Sigmoid colon (tissue), 7 donors: ENCODE results near the gene CNKSR2. TPM values are rescaled to one million over a fixed set of nuclear protein-coding genes. Genes with fewer than 3 reads are reported as not detected.

Experiments
- DNase-seq: peaks from one replicate; pipeline ENCODE4 v3.0.0-alpha.2; 2019
- H3K27ac ChIP-seq, 4 donors: fragments of 200-600 bp; sonication (generic); one replicate each; pipeline ENCODE4 v1.5.1; 2016 to 2019; ENCODE audit warnings: mild to moderate bottlenecking in 1 of 4
- H3K27me3 ChIP-seq, 3 donors: fragments of 200-600 bp; sonication (generic); one replicate each; pipeline ENCODE4 v1.5.1; 2019; ENCODE audit warnings: mild to moderate bottlenecking in 1 of 3
- H3K36me3 ChIP-seq, 4 donors: fragments of 200-600 bp; sonication (generic); one replicate each; pipeline ENCODE4 v1.5.1; 2016 to 2019
- H3K4me1 ChIP-seq, 4 donors: fragments of 200-600 bp; sonication (generic); one replicate each; pipeline ENCODE4 v1.5.1; 2017 to 2019
- H3K4me3 ChIP-seq, 4 donors: fragments of 200-600 bp; sonication (generic); one replicate each; pipeline ENCODE4 v1.5.1; 2017 to 2019; ENCODE audit warnings: mild to moderate bottlenecking in 2 of 4, moderate library complexity in 1 of 4
- H3K9me3 ChIP-seq, 4 donors: fragments of 200-600 bp in 3 of 4; sonication (generic) in 3 of 4; one replicate each; pipeline versions ENCODE4 v1.5.1 to v1.6.1; 2013 to 2019
- EP300 ChIP-seq, 4 donors: sonication (generic); formaldehyde crosslinking; IDR thresholded peaks; one replicate each; pipeline ENCODE4 v1.6.1; 2017; ENCODE audit warnings: antibody characterized with exemption in 4 of 4
- POLR2A ChIP-seq, 2 donors: fragments of 450-650 bp; IDR thresholded peaks; one replicate each; pipeline ENCODE4 v1.6.1; 2016; ENCODE audit warnings: antibody characterized with exemption in 2 of 2, mild to moderate bottlenecking in 2 of 2, moderate library complexity in 2 of 2
- POLR2AphosphoS5 ChIP-seq, 4 donors: sonication (generic); formaldehyde crosslinking; IDR thresholded peaks; one replicate each; pipeline ENCODE4 v1.6.1; 2017; ENCODE audit warnings: antibody characterized with exemption in 4 of 4
- WGBS, 2 donors: extraction: QIAGEN DNeasy Blood & Tissue Kit; methylation state at CpG; one replicate each; pipeline ENCODE4 v1.1.7; 2013; 5-methylcytosine and 5-hydroxymethylcytosine counted together
- intact Hi-C: fragments of 100-400 bp; cut with DNase I; formaldehyde crosslinking; loops from one replicate; pipeline ENCODE4 v1.15.1; 2023
- polyA plus RNA-seq, 3 donors: library from polyadenylated mRNA; stranded (reverse); fragments of 200-250 nt; gene quantifications; one replicate each; pipeline ENCODE4 v1.2.3, GENCODE V29; 2013
- total RNA-seq, 4 donors: library from RNA; depleted of rRNA; stranded (reverse); fragments of >200 nt; gene quantifications; one replicate each; pipeline ENCODE4 v1.1.0, GENCODE V29; 2016
- TF ChIP-seq, protein P1 (sequence below), 4 experiments: fragments of 450-650 bp in 3 of 4; fragments of 200-600 bp in 1 of 4; IDR thresholded peaks; one replicate each; pipeline ENCODE4 v1.5.1; 2016 to 2019; ENCODE audit warnings: antibody characterized with exemption in 4 of 4, mild to moderate bottlenecking in 3 of 4, moderate library complexity in 2 of 4
- donor health status: healthy with polysubstance abuse.
- donor health status: Bipolar disorder and iron deficiency.
- donor health status: healthy.

The CNKSR2 gene
- total and polyA plus RNA-seq, 7 donors, result 0.60 to 6.1 (median 3.3) TPM; not detected in 1

DNA sequence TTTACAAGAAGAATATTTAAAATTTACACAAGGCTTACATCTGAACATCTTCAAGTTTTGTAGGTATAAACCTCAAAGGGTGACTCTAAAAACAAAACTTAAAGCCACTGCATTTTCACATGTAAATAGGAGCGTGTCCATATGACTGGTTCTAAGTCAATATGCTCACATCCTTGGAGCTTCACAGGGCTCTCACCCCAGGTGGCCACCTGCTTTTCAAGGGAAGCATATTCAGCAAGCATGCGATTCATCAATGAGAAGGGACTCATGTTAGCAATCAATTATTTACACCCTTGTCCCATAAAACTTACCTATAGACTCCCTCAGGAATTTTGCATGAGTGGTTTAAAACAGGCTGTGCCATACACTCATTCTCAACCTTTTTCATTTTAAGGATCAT, 301.7 kb downstream of the CNKSR2 start:
- no peaks in the 10 kb centered on the region for H3K9me3 ChIP-seq
- no peak overlapping the region for H3K27ac ChIP-seq
- no peak for DNase-seq
- H3K4me1 ChIP-seq, result no peaks in the 10 kb centered on the region
- H3K27me3 ChIP-seq, result no peaks in the 10 kb centered on the region
- no peak overlapping the region for H3K4me3 ChIP-seq
- no peaks in the 10 kb centered on the region for H3K36me3 ChIP-seq
- intact Hi-C loops, result no loop called here
- WGBS, 2 donors, result 54 to 92% methylated on average over 2 of the region's 2 CpGs
- no peak for TF ChIP-seq POLR2A (IDR thresholded peaks at IDR 0.05)
- no peak for TF ChIP-seq EP300 (IDR thresholded peaks at IDR 0.05)
- TF ChIP-seq, protein P1, sequence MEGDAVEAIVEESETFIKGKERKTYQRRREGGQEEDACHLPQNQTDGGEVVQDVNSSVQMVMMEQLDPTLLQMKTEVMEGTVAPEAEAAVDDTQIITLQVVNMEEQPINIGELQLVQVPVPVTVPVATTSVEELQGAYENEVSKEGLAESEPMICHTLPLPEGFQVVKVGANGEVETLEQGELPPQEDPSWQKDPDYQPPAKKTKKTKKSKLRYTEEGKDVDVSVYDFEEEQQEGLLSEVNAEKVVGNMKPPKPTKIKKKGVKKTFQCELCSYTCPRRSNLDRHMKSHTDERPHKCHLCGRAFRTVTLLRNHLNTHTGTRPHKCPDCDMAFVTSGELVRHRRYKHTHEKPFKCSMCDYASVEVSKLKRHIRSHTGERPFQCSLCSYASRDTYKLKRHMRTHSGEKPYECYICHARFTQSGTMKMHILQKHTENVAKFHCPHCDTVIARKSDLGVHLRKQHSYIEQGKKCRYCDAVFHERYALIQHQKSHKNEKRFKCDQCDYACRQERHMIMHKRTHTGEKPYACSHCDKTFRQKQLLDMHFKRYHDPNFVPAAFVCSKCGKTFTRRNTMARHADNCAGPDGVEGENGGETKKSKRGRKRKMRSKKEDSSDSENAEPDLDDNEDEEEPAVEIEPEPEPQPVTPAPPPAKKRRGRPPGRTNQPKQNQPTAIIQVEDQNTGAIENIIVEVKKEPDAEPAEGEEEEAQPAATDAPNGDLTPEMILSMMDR (IDR thresholded peaks at IDR 0.05), result no peak
- no peak for TF ChIP-seq POLR2AphosphoS5 (IDR thresholded peaks at IDR 0.05)

DNA sequence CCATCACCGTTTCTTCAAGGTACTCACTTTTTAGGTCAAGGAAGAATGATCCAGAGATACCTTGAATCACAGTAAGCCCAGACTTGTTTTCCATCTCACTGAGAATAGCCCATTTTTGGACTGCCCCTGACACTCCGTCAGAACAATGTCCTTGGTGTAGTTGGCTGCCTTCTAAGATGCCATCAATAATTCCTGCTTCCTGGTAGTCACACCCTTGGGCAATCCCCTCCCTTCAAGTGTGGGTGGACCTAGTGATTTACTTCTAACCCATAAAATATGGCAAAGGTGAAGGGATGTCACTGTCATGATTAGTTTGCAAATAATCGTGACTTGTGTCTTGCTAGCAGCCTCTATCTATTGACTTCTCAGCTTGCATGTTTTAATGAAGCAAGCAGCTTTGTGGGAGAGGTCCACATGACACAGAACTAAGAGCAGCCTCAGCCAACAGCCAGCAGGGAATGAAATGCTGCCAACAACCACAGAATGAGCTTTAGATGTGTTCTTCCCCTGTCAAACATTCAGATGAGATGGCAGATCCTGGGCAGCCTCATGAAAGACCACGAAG, 303.9 kb downstream of the CNKSR2 start:
- Histone ChIP-seq H3K4me3 (no peak overlapping the region), H3K9me3 (no peaks in the 10 kb centered on the region), H3K27ac (no peak overlapping the region), H3K36me3 (no peaks in the 10 kb centered on the region), H3K4me1 (no peaks in the 10 kb centered on the region), H3K27me3 (no peaks in the 10 kb centered on the region)
- intact Hi-C loops, result no loop called here
- DNase-seq, result no peak
- 51 to 73% methylated on average over 4 of the region's 4 CpGs for WGBS, 2 donors
- no peak for TF ChIP-seq POLR2A (IDR thresholded peaks at IDR 0.05)
- TF ChIP-seq EP300 (IDR thresholded peaks at IDR 0.05), result no peak
- TF ChIP-seq, protein P1 (IDR thresholded peaks at IDR 0.05), result no peak
- TF ChIP-seq POLR2AphosphoS5 (IDR thresholded peaks at IDR 0.05), result no peak

DNA sequence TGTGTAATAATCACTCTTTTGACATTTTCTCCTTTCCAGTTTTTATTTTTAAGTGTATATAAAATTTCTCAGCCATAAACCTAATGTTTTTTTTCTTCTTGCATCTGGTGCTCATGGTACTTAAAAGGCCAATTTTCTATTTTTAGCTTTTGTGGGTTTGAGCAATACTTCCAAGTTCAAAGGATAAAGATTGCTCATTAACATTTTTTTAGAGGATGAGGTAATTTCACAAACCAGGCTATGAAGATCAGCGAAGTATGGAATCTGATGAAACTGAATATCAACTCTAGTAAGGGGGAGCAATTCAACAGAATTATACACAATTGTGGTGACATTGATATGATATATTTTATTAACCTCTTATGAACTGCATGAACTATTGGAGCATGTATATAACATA, 309.7 kb downstream of the CNKSR2 start:
- intact Hi-C loops, result no loop called here
- WGBS, 2 donors, result 69 to 88% methylated on average over 1 of the region's 1 CpG
- H3K36me3 ChIP-seq, result no peaks in the 10 kb centered on the region
- no peak overlapping the region for H3K27ac ChIP-seq
- TF ChIP-seq POLR2A (IDR thresholded peaks at IDR 0.05) (no peak), POLR2AphosphoS5 (IDR thresholded peaks at IDR 0.05) (no peak), EP300 (IDR thresholded peaks at IDR 0.05) (no peak)
- TF ChIP-seq, protein P1 (IDR thresholded peaks at IDR 0.05), result no peak
- H3K9me3 ChIP-seq, result no peaks in the 10 kb centered on the region
- H3K4me1 ChIP-seq, result no peaks in the 10 kb centered on the region
- no peak overlapping the region for H3K4me3 ChIP-seq
- H3K27me3 ChIP-seq, result no peaks in the 10 kb centered on the region
- DNase-seq, result no peak

DNA sequence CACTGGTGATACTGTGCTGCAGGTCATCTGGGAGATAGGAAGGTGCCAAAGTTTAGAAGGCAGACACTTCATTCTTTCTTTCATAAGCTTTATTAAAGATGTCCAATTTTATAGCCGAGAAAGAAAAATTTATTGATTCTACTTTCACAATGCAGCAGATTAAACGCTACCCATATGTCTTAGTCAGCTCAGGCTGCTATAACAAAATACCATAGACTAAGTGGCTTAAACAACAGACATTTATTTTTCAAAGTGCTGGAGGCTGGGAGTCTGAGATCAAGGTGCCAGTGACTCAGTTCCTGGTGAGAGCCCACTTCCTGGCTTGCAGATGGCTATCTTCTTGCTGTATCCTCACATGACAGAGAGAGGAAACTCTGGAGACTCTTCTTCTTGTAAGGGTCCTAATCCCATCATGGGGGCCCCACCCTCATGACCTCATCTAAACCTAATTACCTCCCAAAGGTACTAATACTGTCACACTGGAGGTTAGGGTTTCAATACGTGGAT, 317.3 kb downstream of the CNKSR2 start:
- H3K9me3 ChIP-seq, result no peaks in the 10 kb centered on the region
- H3K27me3 ChIP-seq, result no peaks in the 10 kb centered on the region
- intact Hi-C loops, result no loop called here
- no peak for TF ChIP-seq EP300 (IDR thresholded peaks at IDR 0.05)
- TF ChIP-seq POLR2A (IDR thresholded peaks at IDR 0.05), result no peak
- TF ChIP-seq, protein P1 (IDR thresholded peaks at IDR 0.05), result no peak
- no peak for TF ChIP-seq POLR2AphosphoS5 (IDR thresholded peaks at IDR 0.05)
- no peaks in the 10 kb centered on the region for H3K4me1 ChIP-seq
- no peak overlapping the region for H3K4me3 ChIP-seq
- 88 to 94% methylated on average over 3 of the region's 3 CpGs for WGBS, 2 donors
- H3K27ac ChIP-seq, result no peak overlapping the region
- H3K36me3 ChIP-seq, result no peaks in the 10 kb centered on the region
- DNase-seq, result no peak

DNA sequence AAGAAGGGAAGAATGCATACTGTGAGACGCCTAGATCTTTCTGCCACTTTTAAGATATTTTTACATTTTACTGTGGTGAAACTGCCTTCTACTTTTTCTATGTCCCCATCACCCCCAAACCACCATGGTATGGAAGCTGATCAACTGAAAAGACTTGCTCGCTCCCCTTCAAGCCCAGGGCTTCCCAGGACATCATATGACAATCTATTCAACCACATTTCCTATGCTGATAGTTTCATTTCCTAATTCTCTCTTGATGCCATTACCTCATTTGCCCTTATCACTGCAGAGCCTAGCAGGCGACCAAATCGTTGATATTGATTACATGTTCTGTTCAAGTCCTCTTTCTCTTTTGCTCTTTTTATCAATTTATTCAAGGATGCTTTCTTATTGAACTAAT, 324.1 kb downstream of the CNKSR2 start:
- 76 to 93% methylated on average over 4 of the region's 4 CpGs for WGBS, 2 donors
- no peak overlapping the region for H3K4me3 ChIP-seq
- no peak overlapping the region for H3K27ac ChIP-seq
- H3K4me1 ChIP-seq, result no peaks in the 10 kb centered on the region
- no peaks in the 10 kb centered on the region for H3K36me3 ChIP-seq
- no peaks in the 10 kb centered on the region for H3K9me3 ChIP-seq
- no peak for DNase-seq
- TF ChIP-seq POLR2AphosphoS5 (IDR thresholded peaks at IDR 0.05), result no peak
- TF ChIP-seq, protein P1 (IDR thresholded peaks at IDR 0.05), result no peak
- no peak for TF ChIP-seq POLR2A (IDR thresholded peaks at IDR 0.05)
- no peak for TF ChIP-seq EP300 (IDR thresholded peaks at IDR 0.05)
- intact Hi-C loops, result no loop called here
- no peaks in the 10 kb centered on the region for H3K27me3 ChIP-seq
